Type B pancreatic cell (in vitro differentiated cells): ENCODE data around the gene CPLX1. TPM values are rescaled to one million over a fixed set of nuclear protein-coding genes. Genes with fewer than 3 reads are reported as not detected.

ENCODE experiments used
- DNase-seq: peaks from one replicate; pipeline ENCODE4 v3.0.0; 2021; ENCODE audit warnings: mixed read lengths; ENCODE audit not compliant: unreplicated experiment; ENCODE audit errors: extremely low spot score
- H3K27ac Mint-ChIP-seq: 2 replicates; pipeline ENCODE4 v1.8.0; 2021; ENCODE audit warnings: mild to moderate bottlenecking, mixed read lengths
- H3K27me3 Mint-ChIP-seq: 2 replicates; pipeline ENCODE4 v1.8.0; 2021; ENCODE audit warnings: mixed read lengths
- H3K36me3 Mint-ChIP-seq: 2 replicates; pipeline ENCODE4 v1.8.0; 2021; ENCODE audit warnings: mixed read lengths
- H3K4me1 Mint-ChIP-seq: one replicate; pipeline ENCODE4 v1.8.0; 2021; ENCODE audit warnings: mixed read lengths; ENCODE audit not compliant: unreplicated experiment
- H3K4me3 Mint-ChIP-seq: 2 replicates; pipeline ENCODE4 v1.8.0; 2021; ENCODE audit warnings: mild to moderate bottlenecking, mixed read lengths
- H3K9me3 Mint-ChIP-seq: 2 replicates; pipeline ENCODE4 v1.8.0; 2021; ENCODE audit warnings: mixed read lengths
- total RNA-seq: library from RNA; stranded (reverse); gene quantifications from 2 replicates; pipeline ENCODE4 v1.2.1, GENCODE V29; 2021; ENCODE audit warnings: low replicate concordance
- TF ChIP-seq, protein P1 (sequence below): fragments of 200-600 bp; sonication (generic); conservative IDR thresholded peaks from 2 replicates; pipeline ENCODE4 v1.5.0; 2021; ENCODE audit warnings: antibody characterized with exemption, mild to moderate bottlenecking

CPLX1 gene
- total RNA-seq, 1 donor from 2014 or later: 5.6 TPM

DNA sequence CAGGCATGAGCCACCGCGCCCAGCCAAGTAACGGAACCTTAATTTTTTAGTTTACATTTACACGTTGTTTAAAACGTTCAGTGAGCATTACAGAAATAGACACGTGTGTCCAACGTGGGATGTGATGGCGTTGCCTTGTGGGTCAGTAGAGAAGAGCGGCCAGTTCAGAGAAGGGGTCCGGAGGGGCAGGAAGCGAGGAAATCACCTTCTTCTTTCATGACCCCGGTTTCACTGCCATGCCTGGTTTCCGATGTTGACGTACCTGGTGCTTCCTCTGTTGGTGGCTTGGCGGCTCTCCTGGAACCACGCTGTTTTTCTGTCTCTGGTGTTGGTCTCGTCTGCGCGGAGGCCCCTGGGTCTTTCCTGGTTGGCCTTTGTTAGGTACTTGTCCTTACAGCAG, 77.5 kb downstream of the CPLX1 start:
- Mint-ChIP-seq H3K36me3 (peaks cover 29% of the 10 kb centered on the region), H3K9me3 (no peaks in the 10 kb centered on the region), H3K4me3 (no peak overlapping the region), H3K27ac (no peak overlapping the region), H3K4me1 (peaks cover 12% of the 10 kb centered on the region), H3K27me3 (no peaks in the 10 kb centered on the region)
- TF ChIP-seq, protein P1, sequence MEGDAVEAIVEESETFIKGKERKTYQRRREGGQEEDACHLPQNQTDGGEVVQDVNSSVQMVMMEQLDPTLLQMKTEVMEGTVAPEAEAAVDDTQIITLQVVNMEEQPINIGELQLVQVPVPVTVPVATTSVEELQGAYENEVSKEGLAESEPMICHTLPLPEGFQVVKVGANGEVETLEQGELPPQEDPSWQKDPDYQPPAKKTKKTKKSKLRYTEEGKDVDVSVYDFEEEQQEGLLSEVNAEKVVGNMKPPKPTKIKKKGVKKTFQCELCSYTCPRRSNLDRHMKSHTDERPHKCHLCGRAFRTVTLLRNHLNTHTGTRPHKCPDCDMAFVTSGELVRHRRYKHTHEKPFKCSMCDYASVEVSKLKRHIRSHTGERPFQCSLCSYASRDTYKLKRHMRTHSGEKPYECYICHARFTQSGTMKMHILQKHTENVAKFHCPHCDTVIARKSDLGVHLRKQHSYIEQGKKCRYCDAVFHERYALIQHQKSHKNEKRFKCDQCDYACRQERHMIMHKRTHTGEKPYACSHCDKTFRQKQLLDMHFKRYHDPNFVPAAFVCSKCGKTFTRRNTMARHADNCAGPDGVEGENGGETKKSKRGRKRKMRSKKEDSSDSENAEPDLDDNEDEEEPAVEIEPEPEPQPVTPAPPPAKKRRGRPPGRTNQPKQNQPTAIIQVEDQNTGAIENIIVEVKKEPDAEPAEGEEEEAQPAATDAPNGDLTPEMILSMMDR: no peak
- no peak for DNase-seq

DNA sequence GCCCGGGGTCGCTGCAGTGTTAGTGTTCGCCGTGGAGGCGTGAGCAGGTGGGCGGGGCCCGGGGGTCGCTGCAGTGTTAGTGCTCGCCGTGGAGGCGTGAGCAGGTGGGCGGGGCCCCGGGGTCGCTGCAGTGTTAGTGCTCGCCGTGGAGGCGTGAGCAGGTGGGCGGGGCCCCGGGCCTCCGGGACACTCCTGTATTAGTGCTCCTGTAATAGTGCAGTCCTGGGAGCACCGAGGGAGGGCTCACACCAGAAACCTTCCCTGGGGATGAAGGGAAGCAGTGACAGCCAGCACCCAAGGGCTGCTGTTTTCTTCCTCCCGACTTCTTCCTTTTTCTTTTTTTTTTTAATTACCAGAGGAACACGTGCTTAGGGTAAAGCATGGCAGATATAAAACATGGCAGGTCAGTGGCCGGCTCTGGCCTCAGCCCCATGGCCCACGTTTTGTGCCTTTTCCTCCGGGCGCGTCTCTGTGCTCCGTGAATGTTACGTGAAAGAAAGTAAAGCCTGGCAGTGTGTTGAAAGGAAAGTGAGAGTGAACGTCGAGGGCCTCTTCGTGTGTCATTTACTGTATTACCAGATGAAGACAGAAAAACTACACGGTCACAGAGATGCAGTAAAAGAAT, 78.3 kb downstream of the CPLX1 start:
- H3K4me3 Mint-ChIP-seq: no peak overlapping the region
- peaks cover 29% of the 10 kb centered on the region for H3K36me3 Mint-ChIP-seq
- no peaks in the 10 kb centered on the region for H3K9me3 Mint-ChIP-seq
- no peaks in the 10 kb centered on the region for H3K27me3 Mint-ChIP-seq
- H3K4me1 Mint-ChIP-seq: peaks cover 12% of the 10 kb centered on the region
- TF ChIP-seq, protein P1: no peak
- H3K27ac Mint-ChIP-seq: no peak overlapping the region
- DNase-seq: no peak

DNA sequence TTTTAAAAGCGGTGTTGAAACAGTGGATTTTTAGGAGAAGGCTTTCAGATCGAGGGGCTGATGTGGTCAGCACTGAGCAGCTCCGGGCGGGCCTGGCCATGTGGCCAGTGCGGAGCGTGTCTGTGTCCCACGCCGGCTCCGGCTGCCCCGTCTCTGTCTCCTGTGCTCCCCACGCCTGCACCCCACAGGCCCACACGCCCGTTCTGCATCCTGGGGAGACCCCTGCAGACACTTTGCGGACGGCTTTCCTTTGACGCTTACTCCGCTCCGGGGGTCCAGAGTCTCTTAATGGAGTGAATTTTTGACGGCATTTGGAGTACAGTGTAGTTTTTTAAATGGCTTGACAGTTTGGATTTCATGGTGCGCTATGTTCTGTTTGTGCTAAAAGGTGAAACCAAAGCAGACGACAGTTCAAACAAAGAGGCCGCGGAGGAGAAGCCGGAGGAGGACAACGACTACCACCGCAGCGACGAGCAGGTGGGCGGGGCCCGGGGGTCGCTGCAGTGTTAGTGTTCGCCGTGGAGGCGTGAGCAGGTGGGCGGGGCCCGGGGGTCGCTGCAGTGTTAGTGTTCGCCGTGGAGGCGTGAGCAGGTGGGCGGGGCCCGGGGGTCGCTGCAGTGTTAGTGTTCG, 81.6 kb downstream of the CPLX1 start:
- no peak overlapping the region for H3K4me3 Mint-ChIP-seq
- peak overlapping the region; percentile 53 for H3K27ac Mint-ChIP-seq
- no peaks in the 10 kb centered on the region for H3K9me3 Mint-ChIP-seq
- TF ChIP-seq, protein P1: no peak
- peaks cover 4% of the 10 kb centered on the region for H3K4me1 Mint-ChIP-seq
- DNase-seq: no peak
- no peaks in the 10 kb centered on the region for H3K27me3 Mint-ChIP-seq
- H3K36me3 Mint-ChIP-seq: peaks cover 17% of the 10 kb centered on the region

DNA sequence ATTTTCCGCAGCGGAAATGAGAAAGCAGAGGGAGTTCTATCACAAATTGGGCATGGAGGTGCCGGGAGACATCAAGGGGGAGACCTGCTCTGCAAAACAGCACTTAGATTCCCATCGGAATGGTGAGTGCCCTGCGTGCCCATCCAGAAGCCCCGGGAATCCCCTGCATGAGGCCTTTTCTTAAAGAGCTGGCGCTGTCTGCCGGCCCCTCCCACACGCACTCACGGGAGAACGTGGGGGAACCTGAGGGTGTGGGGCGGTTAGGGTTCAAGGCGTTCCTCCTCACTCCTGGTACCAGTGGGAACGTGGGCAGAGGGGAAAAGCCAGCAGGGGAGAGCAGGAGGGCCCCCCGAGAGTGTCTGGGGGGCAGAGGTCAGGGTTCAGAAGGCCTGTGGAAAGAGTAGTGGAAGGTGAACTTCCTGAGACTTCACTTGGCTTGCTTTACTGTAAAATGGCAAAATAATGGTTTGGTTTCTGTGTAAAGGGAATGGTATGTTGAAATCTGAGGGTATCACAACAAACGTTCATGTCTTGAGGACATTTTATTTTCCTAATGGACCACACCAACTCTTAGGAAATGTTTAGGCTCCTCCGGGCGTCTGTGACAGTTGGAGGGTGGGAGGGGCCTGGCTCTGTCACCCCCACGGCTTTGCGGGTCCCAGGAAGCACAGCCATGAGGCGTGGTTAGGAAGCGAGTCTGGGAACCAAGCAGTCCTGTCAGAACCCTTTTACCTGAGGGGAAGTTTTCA, 82.3 kb downstream of the CPLX1 start:
- no peak for DNase-seq
- Mint-ChIP-seq H3K27ac (no peak overlapping the region), H3K4me3 (no peak overlapping the region), H3K36me3 (peaks cover 15% of the 10 kb centered on the region), H3K4me1 (peaks cover 4% of the 10 kb centered on the region), H3K27me3 (no peaks in the 10 kb centered on the region), H3K9me3 (no peaks in the 10 kb centered on the region)
- TF ChIP-seq, protein P1: no peak

DNA sequence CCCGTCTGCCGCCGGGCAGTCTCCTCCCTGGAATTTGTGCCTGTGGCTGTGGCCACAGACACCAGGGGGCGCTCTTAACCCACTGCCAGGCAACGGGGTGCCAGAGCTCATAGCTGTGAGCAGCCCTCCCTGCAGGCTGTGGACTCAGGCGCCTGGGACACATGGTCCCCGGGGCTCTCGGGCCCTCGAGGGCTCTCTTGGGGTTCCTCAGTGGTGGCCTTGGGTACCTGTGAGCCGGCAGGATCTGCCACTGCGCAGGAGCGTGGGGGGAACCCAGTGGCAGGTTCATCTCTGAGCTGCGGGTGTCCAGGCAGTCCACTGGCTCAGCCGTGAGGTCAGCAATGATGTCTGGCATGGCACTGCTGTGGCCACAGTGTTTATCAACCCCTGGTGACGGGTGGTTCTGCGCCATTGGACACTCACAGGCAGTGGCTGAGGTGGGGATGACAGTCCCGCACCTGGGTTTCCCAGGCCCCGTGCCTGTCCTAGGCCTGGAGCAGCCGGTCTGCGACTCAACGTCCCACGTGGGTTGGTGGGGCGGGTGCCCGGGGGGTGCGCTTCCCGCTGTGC, 83.1 kb downstream of the CPLX1 start:
- peaks cover 2% of the 10 kb centered on the region for H3K4me1 Mint-ChIP-seq
- H3K36me3 Mint-ChIP-seq: peaks cover 7% of the 10 kb centered on the region
- no peaks in the 10 kb centered on the region for H3K9me3 Mint-ChIP-seq
- H3K4me3 Mint-ChIP-seq: no peak overlapping the region
- DNase-seq: no peak
- TF ChIP-seq, protein P1: peak; percentile 89
- H3K27ac Mint-ChIP-seq: no peak overlapping the region
- no peaks in the 10 kb centered on the region for H3K27me3 Mint-ChIP-seq
